Body of pancreas (tissue), 4 donors: ENCODE data around the gene FAHD1. TPM values are rescaled to one million over a fixed set of nuclear protein-coding genes. Genes with fewer than 3 reads are reported as not detected.

Experiments used
- ATAC-seq: fragments of 150-250 bp; one replicate; pipeline ENCODE4 v1.9.1; 2016
- DNase-seq, 4 donors: peaks; one replicate each; pipeline ENCODE4 v3.0.0-alpha.2; 2019
- H3K27ac ChIP-seq, 4 donors: fragments of 200-600 bp; sonication (generic); 1 replicate in 3 of 4; 2 replicates in 1 of 4; pipeline versions ENCODE4 v1.5.1 to v1.6.1; 2016 to 2019; ENCODE audit warnings: mild to moderate bottlenecking in 1 of 4, mixed read lengths in 1 of 4, moderate library complexity in 1 of 4
- H3K27me3 ChIP-seq, 2 donors: fragments of 200-600 bp; sonication (generic); one replicate each; pipeline ENCODE4 v1.6.0; 2016; ENCODE audit warnings: mild to moderate bottlenecking in 1 of 2
- H3K36me3 ChIP-seq, 2 donors: fragments of 200-600 bp; sonication (generic); replicated peaks in 1 of 2; 2 replicates each; pipeline ENCODE4 v1.5.1; 2016; ENCODE audit warnings: low read depth in 2 of 2; ENCODE audit not compliant: insufficient read depth in 1 of 2
- H3K4me1 ChIP-seq: fragments of 200-600 bp; sonication (generic); one replicate; pipeline ENCODE4 v1.6.0; 2016
- H3K4me3 ChIP-seq, 2 donors: fragments of 200-600 bp; sonication (generic); 1 replicate in 1 of 2; 2 replicates in 1 of 2; pipeline ENCODE4 v1.5.1; 2016 to 2019
- H3K9me3 ChIP-seq, 3 donors: fragments of 200-600 bp; sonication (generic); 1 replicate in 2 of 3; 2 replicates in 1 of 3; pipeline ENCODE4 v1.5.1; 2016
- POLR2A ChIP-seq, 3 donors: fragments of 450-650 bp; IDR thresholded peaks; one replicate each; pipeline ENCODE4 v1.6.1; 2016; ENCODE audit warnings: antibody characterized with exemption in 3 of 3, mild to moderate bottlenecking in 2 of 3
- WGBS, 2 donors: methylation state at CpG; one replicate each; pipeline ENCODE4 v1.1.5; 2017; 5-methylcytosine and 5-hydroxymethylcytosine counted together
- intact Hi-C: fragments of 100-400 bp; cut with DNase I; formaldehyde crosslinking; loops from one replicate; pipeline ENCODE4 v1.15.1; 2023
- total RNA-seq, 2 donors: library from RNA; depleted of rRNA; stranded (reverse); fragments of >200 nt; gene quantifications; one replicate each; pipeline ENCODE4 v1.1.0, GENCODE V29; 2016
- TF ChIP-seq, protein P1 (sequence below), 7 experiments: fragments of 450-650 bp in 4 of 7; fragments of 200-600 bp in 3 of 7; sonication (generic) in 3 of 7; IDR thresholded peaks; one replicate each; pipeline ENCODE4 v1.5.1; 2016 to 2019; ENCODE audit warnings: antibody characterized with exemption in 7 of 7

FAHD1 gene
- total RNA-seq: 10 to 100 TPM; 32.6 to 50.8 TPM

DNA sequence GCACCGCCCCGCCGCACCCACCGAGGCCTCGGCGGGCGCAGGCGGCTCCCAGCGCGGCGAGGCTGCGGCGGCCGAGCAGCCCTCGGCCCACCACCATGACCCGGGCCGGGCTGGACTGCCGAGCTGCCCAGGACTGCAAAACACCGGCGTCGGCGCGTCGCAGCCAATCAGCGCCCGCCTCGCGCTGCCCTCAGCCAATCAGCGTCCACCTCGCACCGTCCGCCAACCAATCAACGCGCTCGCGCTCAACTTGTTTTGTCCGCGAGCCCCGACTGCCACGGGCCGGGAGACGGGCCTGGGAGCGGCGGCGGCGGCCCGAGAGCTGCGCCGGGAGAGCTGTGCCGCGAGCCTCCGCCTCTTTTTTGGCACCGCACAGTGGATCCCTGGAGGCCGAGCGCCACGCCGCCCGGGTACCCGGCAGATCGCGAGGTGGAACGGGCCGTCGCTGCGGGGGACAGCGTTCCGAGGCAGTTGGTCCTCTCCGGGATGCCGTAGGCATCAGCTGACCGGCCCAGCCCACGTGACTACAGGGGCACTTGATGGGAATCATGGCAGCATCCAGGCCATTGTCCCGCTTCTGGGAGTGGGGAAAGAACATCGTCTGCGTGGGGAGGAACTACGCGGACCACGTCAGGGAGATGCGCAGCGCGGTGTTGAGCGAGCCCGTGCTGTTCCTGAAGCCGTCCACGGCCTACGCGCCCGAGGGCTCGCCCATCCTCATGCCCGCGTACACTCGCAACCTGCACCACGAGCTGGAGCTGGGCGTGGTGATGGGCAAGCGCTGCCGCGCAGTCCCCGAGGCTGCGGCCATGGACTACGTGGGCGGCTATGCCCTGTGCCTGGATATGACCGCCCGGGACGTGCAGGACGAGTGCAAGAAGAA lies at the start of gene FAHD1, which contains the start of gene HAGH:
Gene FAHD1, plus strand, starts transcription at position 516 of the 883 bp plus-strand sequence. Its CDS starts 33 bp downstream, at position 549.
Gene HAGH, minus strand, starts transcription at position 135 of the 883 bp plus-strand sequence. Its CDS starts 38 bp downstream, at position 97.
- peaks cover 70% of the 10 kb centered on the region for H3K4me1 ChIP-seq
- intact Hi-C loops: no loop called here
- WGBS, 2 donors: 0% methylated on average over 20 to 80 of the region's 104 CpGs
- no peaks in the 10 kb centered on the region for H3K9me3 ChIP-seq
- peak; percentile 92 to 94 (median 93) for DNase-seq
- ATAC-seq: peak; percentile 86
- peak; percentile 14 to 71 (median 66) for TF ChIP-seq POLR2A (IDR thresholded peaks at IDR 0.05)
- TF ChIP-seq, protein P1, sequence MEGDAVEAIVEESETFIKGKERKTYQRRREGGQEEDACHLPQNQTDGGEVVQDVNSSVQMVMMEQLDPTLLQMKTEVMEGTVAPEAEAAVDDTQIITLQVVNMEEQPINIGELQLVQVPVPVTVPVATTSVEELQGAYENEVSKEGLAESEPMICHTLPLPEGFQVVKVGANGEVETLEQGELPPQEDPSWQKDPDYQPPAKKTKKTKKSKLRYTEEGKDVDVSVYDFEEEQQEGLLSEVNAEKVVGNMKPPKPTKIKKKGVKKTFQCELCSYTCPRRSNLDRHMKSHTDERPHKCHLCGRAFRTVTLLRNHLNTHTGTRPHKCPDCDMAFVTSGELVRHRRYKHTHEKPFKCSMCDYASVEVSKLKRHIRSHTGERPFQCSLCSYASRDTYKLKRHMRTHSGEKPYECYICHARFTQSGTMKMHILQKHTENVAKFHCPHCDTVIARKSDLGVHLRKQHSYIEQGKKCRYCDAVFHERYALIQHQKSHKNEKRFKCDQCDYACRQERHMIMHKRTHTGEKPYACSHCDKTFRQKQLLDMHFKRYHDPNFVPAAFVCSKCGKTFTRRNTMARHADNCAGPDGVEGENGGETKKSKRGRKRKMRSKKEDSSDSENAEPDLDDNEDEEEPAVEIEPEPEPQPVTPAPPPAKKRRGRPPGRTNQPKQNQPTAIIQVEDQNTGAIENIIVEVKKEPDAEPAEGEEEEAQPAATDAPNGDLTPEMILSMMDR (IDR thresholded peaks at IDR 0.05): no peak
- H3K36me3 ChIP-seq: no peaks in the 10 kb centered on the region
- H3K4me3 ChIP-seq: peak within 1 kb of the TSS; percentile 51 to 92
- H3K27me3 ChIP-seq: no peaks in the 10 kb centered on the region
- H3K27ac ChIP-seq: peak within 1 kb of the TSS; percentile 84 to 96 (median 91)

DNA sequence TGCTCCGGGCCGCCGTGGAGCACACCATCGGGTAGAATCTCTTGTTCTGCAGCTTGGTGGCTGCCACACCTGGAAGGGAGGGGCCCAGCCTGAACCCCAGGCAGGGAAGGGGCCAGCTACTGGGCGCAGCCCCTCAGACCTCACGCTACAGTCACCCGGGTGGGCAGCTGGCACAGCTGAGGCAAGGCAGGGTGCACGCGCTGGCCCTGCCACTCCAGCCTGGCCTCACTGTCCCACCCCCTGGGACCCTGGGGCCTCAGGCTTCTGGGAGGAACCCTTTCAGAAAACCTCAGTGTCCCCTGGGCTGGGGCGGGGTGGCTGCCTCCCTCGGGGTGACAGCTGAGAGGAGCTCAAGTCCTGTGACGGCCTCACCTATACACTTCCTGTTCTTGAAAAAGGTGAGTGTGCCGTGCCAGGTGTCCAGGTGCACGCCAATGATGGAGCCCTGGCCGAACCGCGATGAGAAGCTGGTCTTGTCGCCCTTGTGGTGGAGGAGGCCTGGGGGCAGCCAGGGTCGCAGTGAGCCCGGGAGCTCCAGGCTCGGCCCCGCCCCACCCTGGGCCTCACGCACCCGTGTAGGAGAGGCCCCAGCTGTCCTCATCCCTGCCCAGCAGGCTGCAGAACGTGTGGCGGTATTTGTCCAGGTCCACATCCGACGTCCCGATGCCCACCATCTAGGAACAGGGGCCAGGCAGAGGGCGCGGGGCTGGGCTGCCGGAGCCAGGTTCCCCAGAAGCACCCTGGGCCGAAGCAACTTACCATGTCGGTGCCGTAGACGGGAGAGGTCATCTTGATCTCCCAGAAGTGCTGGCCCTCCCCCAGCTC lies 49.4 kb upstream of the FAHD1 start:
- no peak overlapping the region for H3K27ac ChIP-seq
- ATAC-seq: no peak
- H3K4me1 ChIP-seq: peaks cover 47% of the 10 kb centered on the region
- TF ChIP-seq, protein P1 (IDR thresholded peaks at IDR 0.05): no peak
- no peak for TF ChIP-seq POLR2A (IDR thresholded peaks at IDR 0.05)
- no peaks in the 10 kb centered on the region for H3K27me3 ChIP-seq
- H3K4me3 ChIP-seq: no peak overlapping the region
- intact Hi-C loops: no loop called here
- H3K36me3 ChIP-seq: peaks cover 8 to 9% of the 10 kb centered on the region in 2 donors
- WGBS, 2 donors: 78 to 82% methylated on average over 9 to 31 of the region's 36 CpGs
- DNase-seq: no peak
- no peaks in the 10 kb centered on the region for H3K9me3 ChIP-seq

GRCh38 chr16:1778200-1779179 lies 48.5 kb upstream of the FAHD1 start:
- no peaks in the 10 kb centered on the region for H3K9me3 ChIP-seq
- ATAC-seq (no peak), DNase-seq (no peak)
- H3K4me1 ChIP-seq: peaks cover 49% of the 10 kb centered on the region
- no peak overlapping the region for H3K4me3 ChIP-seq
- TF ChIP-seq, protein P1 (IDR thresholded peaks at IDR 0.05): no peak
- TF ChIP-seq POLR2A (IDR thresholded peaks at IDR 0.05): no peak
- H3K27me3 ChIP-seq: no peaks in the 10 kb centered on the region
- 80 to 86% methylated on average over 16 to 30 of the region's 34 CpGs for WGBS, 2 donors
- intact Hi-C loops: no loop called here
- peaks cover 8 to 9% of the 10 kb centered on the region in 2 donors for H3K36me3 ChIP-seq
- H3K27ac ChIP-seq: peak overlapping the region in 1 of 4 donors; percentile 3

- ATAC-seq (no peak), DNase-seq (peak in 1 of 4 donors; percentile 7)
- peaks cover 49% of the 10 kb centered on the region for H3K4me1 ChIP-seq
- H3K27me3 ChIP-seq: no peaks in the 10 kb centered on the region
- no peak overlapping the region for H3K4me3 ChIP-seq
- H3K9me3 ChIP-seq: no peaks in the 10 kb centered on the region
- H3K36me3 ChIP-seq: peaks cover 8 to 9% of the 10 kb centered on the region in 2 donors
- 80% methylated on average over 6 to 8 of the region's 8 CpGs for WGBS, 2 donors
- intact Hi-C loops: no loop called here
- H3K27ac ChIP-seq: peak overlapping the region in 1 of 4 donors; percentile 3
- TF ChIP-seq POLR2A (IDR thresholded peaks at IDR 0.05): no peak
- TF ChIP-seq, protein P1 (IDR thresholded peaks at IDR 0.05): no peak
Measured at GRCh38 chr16:1779234-1779701, 47.7 kb upstream of the FAHD1 start.
